GM21367 (cell line): ENCODE data around the gene INPP4B.

Experiments
- ATAC-seq: cut with Tn5 transposase; IDR thresholded peaks from one replicate; pipeline ENCODE4 v1.9.1; 2021; ENCODE audit not compliant: unreplicated experiment

INPP4B gene

DNA sequence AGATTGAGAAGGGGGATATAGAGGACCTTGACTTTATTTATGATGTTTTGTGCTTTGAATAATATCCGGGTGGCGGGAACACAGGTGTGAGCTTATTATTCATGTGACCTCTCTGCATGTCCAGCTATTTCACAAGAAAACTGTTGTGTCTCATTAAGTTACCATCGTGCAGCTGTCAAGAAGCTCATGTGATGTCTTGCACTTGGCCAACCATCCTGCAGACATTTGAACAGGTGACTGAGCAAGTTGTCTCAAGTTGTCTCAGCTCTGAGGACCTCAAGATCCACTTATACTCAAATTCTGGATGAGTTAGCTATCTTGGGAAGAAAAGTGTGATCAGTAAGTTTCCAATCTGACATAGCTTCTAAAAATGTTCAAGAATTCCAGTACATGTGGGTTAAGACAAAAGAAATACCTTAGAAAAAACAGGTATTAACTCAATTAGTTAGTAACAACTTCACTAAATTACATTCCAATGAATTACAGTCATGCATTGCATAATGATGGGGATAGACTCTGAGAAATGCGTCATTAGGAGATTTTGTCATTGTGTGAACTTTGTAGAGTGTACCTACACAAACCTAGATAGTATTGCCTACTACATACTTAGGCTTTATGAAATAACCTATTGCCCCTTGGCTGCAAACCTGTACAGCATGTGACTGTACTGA, 462.2 kb downstream of the INPP4B start:
- no peak for ATAC-seq

- no peak for ATAC-seq
Measured at GRCh38 chr4:142383354-142383753, 462.7 kb downstream of the INPP4B start.

DNA sequence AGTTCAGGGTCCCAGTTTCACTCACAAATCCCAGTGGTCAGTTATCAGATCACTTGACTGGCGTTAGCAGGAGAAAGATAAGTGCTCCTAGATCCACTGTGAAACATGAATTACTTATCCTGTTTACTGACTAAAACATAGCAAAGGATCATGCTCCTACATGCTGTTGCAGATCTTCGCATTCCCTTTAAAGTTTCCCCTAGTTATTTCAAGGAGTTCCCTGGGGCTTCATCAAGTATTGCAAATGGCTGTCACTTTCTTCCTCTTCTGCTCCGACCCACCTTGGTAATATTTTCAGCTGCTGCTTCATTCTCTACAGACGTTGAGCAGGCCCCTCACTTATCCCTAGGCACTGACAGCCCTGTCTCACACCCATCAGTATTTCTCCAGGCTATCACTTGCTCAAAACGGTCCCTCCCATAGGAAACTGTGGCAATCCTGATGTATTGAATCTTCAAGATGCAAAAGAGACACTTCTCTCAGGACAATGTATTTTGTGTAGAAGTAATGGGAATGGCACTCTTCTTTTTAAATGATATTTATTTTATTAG, 466.0 kb downstream of the INPP4B start:
- ATAC-seq: no peak

- ATAC-seq: no peak
Measured at GRCh38 chr4:142379277-142380051, 466.6 kb downstream of the INPP4B start.

- ATAC-seq: no peak
Measured at GRCh38 chr4:142378179-142378578, 467.9 kb downstream of the INPP4B start.

DNA sequence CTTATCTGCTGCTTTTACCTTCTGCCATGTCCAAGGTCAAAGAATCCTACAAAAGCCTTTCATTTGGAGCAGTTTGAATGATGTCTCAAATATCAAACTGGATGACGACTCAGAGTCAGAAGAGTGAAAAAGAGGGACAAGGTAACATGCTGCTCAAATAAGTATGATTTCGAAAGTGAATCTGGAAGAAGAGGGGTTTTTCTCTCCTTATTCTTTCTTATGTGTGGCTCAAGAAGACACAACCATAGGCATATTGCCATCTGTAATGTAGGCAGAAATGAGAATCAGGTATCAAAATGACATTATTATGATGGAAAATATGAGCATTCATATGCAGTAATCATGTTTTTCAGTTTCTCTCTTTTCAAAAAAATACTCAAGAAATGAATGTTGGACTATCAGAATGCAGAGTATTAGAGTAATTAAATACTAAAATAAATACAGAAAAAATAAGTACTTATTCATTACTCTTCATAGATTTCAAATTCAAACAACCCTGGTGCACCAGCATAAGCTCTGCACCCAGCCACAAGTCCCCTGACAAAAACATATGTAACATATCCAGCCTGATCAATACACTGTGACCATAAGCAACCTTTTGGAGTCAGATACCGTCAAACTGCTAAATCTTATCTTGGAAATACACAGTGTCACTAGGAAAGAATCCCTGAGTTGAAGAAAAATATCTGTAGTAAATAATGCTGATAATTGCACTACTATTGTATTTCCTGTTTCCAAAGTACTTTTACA, 468.6 kb downstream of the INPP4B start:
- ATAC-seq: no peak

- ATAC-seq: no peak
Measured at GRCh38 chr4:142376204-142376603, 469.9 kb downstream of the INPP4B start.

DNA sequence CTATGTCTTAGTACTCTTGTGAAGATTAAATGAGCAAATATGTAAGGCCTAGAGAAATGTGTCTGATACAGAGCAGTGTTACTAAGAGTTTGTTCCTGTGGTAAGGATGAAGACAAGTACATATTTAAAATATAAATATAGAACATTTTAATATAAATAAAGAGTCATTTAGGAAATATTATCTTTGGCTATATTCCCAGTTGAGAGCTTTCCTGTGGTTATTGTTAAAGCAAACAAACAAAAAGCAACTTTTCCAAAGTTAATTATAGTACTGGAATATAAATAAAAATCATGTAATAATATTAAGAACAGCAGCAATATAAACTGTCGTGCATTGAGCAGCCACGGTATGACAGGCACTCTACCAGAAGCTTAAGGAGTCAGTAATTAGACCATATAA, 472.5 kb downstream of the INPP4B start:
- ATAC-seq: no peak

DNA sequence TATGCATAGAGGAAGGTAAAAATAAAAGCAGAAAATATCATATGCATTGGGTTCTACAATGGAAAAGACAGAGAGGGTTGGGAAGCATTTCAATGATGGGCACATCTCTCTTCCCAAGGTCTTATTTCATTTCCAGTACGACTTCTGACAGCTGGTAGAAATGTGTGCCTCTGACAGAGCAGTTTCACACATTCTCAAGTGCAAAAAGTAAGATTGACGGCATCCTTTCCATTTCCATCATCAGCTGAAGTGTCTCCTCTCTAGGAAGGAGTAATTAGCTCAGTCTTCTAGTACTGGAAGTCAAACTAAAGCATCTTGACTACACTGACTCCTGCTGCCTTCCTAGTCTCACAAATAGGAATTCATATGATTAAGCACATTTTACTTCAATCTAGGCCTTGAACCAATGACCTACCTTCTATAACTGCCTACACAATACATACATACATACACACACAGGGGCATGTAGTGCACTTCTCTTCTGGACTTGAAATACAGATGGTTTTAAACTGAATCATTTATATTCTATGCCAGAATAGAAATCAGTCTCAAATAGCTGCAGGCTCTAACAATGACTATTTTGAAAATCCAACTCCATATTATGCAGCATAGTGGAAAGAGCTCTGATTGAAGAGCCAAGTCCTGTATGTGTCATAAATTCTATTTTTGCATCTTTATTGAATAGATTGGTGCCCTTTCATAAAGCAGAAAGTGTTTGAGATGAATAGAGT, 473.4 kb downstream of the INPP4B start:
- no peak for ATAC-seq

- ATAC-seq: no peak
Measured at GRCh38 chr4:142369141-142369540, 477.0 kb downstream of the INPP4B start.

GRCh38 chr4:142367418-142368180, 478.5 kb downstream of the INPP4B start:
- ATAC-seq: no peak

- no peak for ATAC-seq
Measured at GRCh38 chr4:142366769-142367181, 479.3 kb downstream of the INPP4B start.

DNA sequence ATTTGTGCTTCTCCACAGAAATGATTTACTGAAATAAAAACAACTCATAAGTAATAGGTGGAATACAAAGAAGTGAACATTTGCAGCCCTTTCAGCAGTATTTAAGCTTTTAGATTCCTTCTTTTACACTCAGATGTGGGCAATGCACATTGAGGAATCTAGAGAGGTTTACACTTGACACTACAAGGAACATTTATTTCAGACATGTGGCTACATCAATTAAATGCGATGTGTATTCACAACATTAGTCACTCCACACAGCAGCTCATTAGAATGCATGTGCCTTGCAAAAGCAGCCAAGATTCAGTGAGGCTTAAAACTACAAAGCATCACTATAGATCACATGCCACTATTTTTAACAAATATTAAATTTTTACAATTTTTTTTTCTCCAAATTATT, 480.7 kb downstream of the INPP4B start:
- ATAC-seq: no peak

DNA sequence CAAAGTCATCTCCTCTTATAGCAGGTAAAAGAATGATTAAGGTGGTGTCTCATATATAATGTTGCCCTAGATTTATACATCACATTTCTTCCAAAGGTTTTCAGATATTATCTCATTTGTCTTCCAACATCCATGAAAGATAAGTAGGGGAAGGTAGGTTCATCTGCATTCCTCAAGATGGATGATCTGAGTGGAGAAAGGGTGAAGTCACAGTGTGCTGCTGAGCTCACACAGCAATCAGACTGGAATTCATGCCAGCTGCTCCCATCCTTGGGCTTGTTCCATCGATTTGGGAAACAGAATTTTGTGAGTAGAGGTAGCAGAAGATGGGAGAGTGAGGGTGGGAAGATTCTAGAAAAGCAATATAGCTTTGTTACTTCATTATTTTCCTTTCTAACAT, 482.4 kb downstream of the INPP4B start:
- ATAC-seq: no peak

- no peak for ATAC-seq
Measured at GRCh38 chr4:142361981-142362380, 484.1 kb downstream of the INPP4B start.

DNA sequence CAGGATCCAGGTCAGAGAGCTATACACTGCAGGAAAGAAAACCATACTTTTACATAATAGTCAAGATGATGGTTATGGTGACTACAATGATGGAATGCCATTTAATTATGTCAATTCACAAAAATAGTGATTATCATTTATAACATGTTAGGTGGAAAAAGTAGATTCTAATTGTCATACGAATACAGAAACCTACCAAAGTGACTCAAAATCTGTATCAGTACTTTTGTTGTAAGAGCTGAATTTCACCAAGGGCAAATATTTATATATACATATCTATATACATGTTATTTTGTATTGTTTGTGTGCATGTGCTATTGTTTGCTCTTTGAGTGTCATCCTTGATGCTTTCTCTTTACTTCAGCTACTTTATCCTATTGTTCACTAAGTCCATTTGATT, 485.4 kb downstream of the INPP4B start:
- ATAC-seq: no peak

DNA sequence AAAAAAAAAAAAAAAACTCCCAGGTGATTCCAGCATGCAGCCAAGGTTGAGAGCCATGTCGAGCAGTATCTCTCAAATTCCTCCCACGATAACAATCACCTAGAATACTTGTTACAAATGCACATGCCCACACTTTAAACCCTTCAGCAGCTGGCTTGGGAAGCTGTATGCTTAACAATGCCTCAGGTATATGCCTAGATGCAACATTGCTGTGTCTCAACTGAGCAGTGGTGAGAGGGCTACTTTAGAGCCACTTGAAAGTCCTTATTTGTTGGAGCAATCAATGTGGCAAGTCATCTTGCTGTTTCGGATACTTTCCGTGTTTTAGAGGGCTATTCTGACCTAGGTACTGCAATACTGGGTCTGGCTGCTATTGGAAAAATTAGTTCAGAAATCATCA, 487.4 kb downstream of the INPP4B start:
- ATAC-seq: no peak

- ATAC-seq: no peak
Measured at GRCh38 chr4:142356801-142357200, 489.3 kb downstream of the INPP4B start.

- ATAC-seq: no peak
Measured at GRCh38 chr4:142356118-142356759, 489.9 kb downstream of the INPP4B start.
